ENCODE data around the gene PTEN.

GRCh38 chr10:87931836-87932230, 68.4 kb downstream of the PTEN start:
- TF ChIP-seq, protein P1, sequence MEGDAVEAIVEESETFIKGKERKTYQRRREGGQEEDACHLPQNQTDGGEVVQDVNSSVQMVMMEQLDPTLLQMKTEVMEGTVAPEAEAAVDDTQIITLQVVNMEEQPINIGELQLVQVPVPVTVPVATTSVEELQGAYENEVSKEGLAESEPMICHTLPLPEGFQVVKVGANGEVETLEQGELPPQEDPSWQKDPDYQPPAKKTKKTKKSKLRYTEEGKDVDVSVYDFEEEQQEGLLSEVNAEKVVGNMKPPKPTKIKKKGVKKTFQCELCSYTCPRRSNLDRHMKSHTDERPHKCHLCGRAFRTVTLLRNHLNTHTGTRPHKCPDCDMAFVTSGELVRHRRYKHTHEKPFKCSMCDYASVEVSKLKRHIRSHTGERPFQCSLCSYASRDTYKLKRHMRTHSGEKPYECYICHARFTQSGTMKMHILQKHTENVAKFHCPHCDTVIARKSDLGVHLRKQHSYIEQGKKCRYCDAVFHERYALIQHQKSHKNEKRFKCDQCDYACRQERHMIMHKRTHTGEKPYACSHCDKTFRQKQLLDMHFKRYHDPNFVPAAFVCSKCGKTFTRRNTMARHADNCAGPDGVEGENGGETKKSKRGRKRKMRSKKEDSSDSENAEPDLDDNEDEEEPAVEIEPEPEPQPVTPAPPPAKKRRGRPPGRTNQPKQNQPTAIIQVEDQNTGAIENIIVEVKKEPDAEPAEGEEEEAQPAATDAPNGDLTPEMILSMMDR (IDR thresholded peaks at IDR 0.05) = no peak
- no peak for TF ChIP-seq POLR2A (IDR thresholded peaks at IDR 0.05)
- TF ChIP-seq POLR2AphosphoS5 (IDR thresholded peaks at IDR 0.05) = no peak

Measured in breast epithelium (tissue), 3 donors.